IPS-NIHi11 (cell line): ENCODE results near the gene PRR5.
A peak's percentile ranks its signal among the peaks of the same experiment; 100 is the strongest.

Source experiments
- DNase-seq: peaks from one replicate; pipeline ENCODE4 v3.0.0; 2012; ENCODE audit warnings: mixed read lengths, low spot score

The PRR5 gene

GRCh38 chr22:44693145-44693544, 8.9 kb upstream of the PRR5 start:
- DNase-seq: no peak

GRCh38 chr22:44693756-44694155, 8.2 kb upstream of the PRR5 start:
- DNase-seq: no peak

- peak; percentile 90 for DNase-seq
These were observed 4.4 kb upstream of the PRR5 start for GRCh38 chr22:44697423-44698141.

DNA sequence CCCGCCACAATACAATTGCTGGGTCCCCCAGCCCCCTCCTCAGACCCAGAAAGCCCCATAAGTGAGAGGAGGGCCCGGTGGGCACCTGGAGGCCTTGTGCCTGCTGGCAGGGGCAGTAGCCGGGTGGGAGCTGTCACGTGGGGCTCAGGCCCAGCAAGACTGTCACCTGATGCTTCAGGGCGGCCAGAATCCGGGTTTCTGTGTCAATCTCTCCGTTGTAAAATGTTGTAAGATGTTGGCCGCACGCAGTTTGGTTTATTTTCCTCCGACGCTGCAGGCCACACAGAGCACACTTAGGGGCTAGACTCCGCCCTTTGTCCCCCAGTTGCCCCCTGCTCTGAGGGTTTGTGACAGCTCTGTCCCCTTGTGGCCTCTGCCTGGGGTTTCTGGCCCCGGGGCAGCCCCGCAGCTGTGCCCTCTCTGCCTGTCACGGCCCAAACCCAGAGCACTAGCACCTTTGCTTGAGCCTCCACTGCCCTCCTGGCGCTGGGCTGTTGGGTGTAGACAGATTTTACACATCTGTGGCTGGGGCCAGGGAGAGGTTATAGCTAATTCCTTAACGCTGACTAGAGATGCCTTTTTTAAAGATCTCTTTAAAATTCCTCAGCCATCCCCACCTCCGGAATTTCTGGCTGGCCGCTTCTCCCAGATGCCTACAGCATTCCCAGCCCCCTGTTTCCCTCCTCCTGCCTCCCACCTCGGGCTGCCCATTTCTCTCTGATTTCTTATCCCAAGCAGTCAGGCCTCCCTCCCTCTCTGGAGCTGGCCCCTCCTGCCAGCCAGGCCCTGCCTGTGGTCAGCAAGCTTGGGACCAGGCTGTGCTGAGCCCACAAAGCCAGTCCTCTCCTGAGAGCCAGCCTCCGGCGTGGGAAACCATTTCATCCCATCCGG, 3.2 kb upstream of the PRR5 start:
- peak; percentile 44 for DNase-seq

GRCh38 chr22:44700456-44700855, 1.5 kb upstream of the PRR5 start:
- no peak for DNase-seq

DNA sequence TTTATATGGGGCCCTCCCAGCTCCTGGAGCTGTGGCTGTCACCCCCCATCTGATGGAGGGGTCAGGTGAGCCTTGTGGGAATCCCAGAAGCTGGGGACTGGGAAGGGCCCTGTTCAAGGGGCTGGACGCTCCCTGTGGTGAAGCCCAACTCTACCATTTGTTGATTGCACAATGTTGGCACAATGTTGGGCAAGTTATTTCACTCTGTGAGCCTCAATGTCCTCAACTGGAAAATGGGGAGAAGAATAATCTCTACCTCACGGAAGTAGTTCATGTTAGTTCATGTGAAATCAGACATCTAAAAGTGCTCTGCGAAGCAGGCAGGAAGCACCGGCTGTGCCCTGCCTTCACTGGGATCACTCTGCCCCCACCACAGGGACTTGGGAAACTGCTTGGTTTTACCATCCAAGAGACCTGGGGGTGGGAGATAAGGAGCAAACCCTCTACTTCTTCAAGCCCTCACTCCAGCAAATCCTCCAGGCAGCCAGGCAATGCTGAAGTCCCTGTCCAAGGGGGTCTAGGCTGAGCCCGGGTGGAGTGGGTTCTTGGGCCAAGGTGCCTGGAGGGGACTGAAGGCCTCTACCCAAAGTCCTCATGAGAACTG, 715 bp upstream of the PRR5 start:
- no peak for DNase-seq

DNA sequence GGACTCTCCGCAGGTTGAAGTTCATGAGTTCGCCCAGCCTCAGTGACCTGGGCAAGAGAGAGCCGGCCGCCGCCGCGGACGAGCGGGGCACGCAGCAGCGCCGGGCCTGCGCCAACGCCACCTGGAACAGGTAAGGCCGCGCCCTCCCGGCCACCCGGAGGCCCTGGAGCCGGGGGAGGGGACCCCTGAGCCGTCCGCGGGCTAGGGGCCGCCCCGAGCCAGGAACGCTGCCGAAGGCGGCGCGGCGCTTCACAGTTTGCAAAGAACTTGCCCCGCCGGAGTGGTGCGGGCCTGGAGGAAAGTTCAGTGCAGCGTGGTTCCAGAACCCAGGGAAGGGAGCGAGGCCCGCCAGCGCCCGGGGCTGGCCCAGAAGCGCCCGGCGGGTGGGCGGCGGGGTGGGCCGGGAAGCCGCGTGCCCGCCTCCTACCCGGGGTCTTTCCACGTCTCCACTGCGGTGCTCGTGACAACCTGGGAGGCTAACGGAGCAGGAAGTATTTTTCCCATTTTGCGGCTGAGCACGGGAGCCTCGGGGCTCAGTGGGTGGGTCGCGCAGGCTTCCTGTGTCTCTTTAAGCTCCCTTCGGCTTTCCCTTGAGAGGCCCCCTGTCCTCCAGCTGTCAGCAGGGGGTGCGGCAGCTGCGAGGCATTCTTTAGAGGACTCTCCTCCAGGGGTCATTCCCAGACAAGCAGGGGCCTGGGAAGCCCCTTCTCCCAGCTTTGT, 635 bp downstream of the PRR5 start:
- peak; percentile 71 for DNase-seq

- no peak for DNase-seq
These were observed 1.4 kb downstream of the PRR5 start for GRCh38 chr22:44703255-44703870.

DNA sequence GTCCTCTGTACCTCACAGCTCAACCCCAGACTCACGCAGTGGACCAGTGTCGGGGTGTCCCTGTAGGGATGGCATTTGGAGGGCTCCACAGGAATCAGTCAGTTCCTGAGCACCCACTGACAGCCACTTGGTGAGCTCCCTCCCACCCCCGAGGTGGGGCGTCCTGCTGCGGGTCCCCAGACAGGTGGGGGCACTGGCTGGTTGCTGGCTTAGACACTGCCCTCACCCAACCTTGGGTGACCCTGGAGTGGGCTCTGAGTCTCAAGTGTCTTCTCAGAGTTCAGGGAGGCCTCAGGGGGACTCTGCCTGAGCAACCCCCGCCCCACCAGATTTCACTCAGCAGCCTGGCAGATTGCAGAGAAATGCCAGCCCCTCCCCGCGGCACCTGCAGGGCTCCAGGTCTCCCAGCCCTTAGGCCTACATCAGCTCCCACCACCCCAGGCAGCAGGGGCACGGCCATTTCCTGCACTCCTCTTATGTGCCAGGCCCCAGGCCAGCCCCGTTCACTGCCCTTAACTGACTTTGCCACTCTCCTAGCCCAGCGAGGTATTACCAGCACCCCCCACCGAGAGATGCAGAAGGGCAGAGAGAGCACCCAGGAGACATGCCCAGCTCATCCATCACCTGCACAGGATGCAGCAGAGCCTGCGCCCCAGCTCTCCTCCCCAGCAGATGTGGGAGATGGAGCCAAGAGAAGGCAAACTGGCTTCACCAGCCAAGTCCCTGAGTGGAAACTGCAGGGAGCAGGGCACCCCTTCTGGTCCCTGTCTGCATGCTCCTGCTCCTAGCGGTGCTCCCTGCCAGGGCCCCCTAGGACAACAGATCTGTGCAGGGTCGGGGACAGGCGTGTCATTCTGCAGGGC, 2.4 kb downstream of the PRR5 start:
- no peak for DNase-seq

GRCh38 chr22:44705022-44705297, 3.0 kb downstream of the PRR5 start:
- DNase-seq: no peak

GRCh38 chr22:44706488-44706887, 4.5 kb downstream of the PRR5 start:
- no peak for DNase-seq

- DNase-seq: no peak
These were observed 5.2 kb downstream of the PRR5 start for GRCh38 chr22:44707178-44707577.

- DNase-seq: no peak
These were observed 5.7 kb downstream of the PRR5 start for GRCh38 chr22:44707752-44708151.

DNA sequence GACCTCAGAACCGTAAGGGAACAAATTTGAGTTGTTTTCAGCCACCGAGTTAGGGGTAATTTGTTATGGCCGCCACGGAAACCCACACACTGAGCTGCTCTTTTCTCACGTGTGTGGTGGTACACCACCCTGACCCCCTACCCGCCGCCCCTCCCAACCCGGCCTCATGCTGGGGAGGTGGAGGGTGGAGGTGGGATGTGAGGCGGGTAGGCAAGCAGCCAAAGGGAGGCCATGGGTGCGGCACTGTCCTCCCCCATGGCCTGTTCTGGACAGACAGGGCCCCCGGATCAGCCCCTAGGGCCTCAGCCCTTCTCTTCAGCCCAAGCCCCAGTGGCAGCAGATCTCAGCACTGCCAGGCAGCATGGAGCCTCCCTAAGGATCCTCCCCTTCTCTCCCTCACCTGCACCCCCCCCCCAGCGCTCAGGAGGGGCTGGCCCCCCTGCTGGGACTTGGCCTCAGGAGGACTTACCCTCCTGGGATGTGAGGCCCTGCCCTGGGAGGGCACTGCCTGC, 7.9 kb downstream of the PRR5 start:
- no peak for DNase-seq

GRCh38 chr22:44710474-44711240, 8.7 kb downstream of the PRR5 start:
- no peak for DNase-seq

DNA sequence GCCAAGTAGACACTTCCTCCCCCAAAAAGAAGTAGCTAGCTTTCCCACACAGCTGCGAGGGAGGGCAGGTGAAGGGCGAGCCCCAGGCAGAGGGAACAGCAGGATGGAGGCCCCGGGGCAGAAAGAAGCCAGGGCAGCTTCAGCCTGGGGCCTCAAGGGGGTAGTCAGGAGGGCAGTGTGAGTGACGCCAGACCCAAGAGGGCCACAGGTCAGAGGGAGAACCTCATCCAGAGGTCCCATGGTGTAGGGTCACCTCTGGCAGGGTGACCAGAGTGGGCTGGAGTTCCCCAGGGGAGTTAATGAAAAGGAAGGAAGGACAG, 9.2 kb downstream of the PRR5 start:
- no peak for DNase-seq

DNA sequence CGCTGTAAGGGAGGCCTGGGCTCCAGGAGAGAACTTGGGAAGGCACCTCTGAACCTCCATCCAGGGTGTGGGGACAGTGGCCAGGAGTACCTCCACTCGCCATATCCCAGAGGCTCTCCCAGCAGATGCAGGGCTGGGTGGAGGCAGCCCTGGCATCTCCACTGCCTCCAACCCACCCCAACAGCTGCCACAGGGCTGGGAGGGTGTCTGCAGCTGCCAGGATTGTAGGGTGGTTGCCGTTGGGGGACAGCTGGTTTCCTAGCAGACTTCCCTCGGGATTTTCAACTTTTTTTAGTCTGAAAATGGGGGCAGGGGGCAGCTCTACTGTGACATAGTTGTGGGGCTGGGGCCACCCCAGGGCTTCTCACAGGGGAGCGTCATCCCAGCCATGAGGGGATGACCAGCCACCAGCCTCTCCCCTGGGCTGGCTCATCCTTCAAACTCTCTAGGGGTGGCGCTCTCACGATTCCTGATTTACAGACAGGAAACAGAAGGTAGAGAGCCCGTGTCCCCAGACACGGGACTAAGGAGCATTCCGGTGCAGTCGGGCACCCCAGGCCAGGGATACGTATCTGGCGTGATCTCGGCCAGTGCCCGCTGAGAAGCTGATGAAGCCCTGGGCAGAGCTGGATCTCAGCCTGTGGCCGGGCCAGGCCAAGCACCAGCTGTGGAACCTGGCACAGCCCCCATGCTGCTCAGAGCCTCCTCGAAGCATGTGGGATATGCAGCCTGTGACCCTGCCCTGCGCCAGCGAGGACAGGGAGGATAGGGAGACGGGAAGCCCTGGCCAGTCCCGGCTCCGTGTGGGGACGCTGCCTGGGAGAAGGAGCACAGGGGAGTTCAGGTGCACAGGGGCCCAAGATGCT, 9.9 kb downstream of the PRR5 start:
- DNase-seq: no peak

DNA sequence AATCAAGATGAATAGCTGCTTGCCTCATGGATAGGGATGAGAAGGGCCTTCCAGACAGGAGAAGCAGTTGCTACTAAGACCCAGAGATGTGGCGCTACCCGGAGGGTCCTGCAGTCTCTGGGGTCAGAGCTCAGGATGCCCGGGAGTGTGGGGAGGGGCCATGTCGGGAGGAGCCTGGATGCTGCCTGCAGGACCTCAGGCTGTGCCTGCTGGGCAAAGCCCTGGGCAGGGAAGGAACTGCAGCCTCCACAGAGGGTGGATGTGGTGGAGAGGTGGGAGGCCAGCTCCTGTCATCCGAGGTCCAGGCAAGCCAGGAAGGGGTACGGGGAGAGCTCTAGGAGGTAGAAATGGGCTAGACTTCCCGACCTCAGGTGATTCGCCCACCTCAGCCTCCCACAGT, 11.0 kb downstream of the PRR5 start:
- no peak for DNase-seq

GRCh38 chr22:44714703-44715350, 12.8 kb downstream of the PRR5 start:
- DNase-seq: no peak
